K562 (cell line): ENCODE data around the gene VPS13D. TPM values are rescaled to one million over a fixed set of nuclear protein-coding genes. Genes with fewer than 3 reads are reported as not detected.

Source experiments
- BCLAF1 ChIP-seq, 2 experiments: fragments of 450-650 bp in 1 of 2; IDR thresholded peaks; 2 replicates each; pipeline ENCODE4 v1.6.1; 2011 to 2017; ENCODE audit warnings: low read depth in 2 of 2, antibody characterized with exemption in 1 of 2, borderline replicate concordance in 1 of 2, low read length in 1 of 2, mild to moderate bottlenecking in 1 of 2, mixed read lengths in 1 of 2; ENCODE audit not compliant: control insufficient read depth in 1 of 2
- CAMTA2 ChIP-seq: fragments of 250-450 bp; sonication (Bioruptor Pico); conservative IDR thresholded peaks from 2 replicates; pipeline ENCODE4 v1.5.1; 2022
- CBX1 ChIP-seq: sonication (generic); IDR thresholded peaks from 2 replicates; pipeline ENCODE4 v1.6.1; 2016; ENCODE audit warnings: antibody characterized with exemption, low read depth, mild to moderate bottlenecking
- CCAR2 ChIP-seq: fragments of 200-400 bp; formaldehyde crosslinking; IDR thresholded peaks from 2 replicates; pipeline ENCODE4 v1.6.1; 2017; ENCODE audit warnings: mild to moderate bottlenecking, low read depth, low read length
- CREB3 ChIP-seq: fragments of 450-650 bp; conservative IDR thresholded peaks from 2 replicates; pipeline ENCODE4 v1.6.1; 2016; ENCODE audit warnings: missing genetic modification characterization, low read depth, mild to moderate bottlenecking, missing compliant biosample characterization, moderate library complexity
- DNMT1 ChIP-seq: fragments of 450-650 bp; IDR thresholded peaks from 2 replicates; pipeline ENCODE4 v1.6.1; 2016; ENCODE audit warnings: antibody characterized with exemption, mild to moderate bottlenecking
- HDAC2 ChIP-seq: fragments of 450-650 bp; IDR thresholded peaks from 2 replicates; pipeline ENCODE4 v1.6.1; 2016; ENCODE audit warnings: mild to moderate bottlenecking
- ID3 ChIP-seq, 2 experiments: fragments of 250-450 bp in 1 of 2; fragments of 450-650 bp in 1 of 2; sonication (Bioruptor Pico) in 1 of 2; IDR thresholded peaks; 2 replicates each; pipeline versions ENCODE4 v1.6.1 to v1.8.0; 2016 to 2021; ENCODE audit warnings: mild to moderate bottlenecking in 2 of 2, moderate library complexity in 2 of 2, missing compliant biosample characterization in 1 of 2, missing genetic modification characterization in 1 of 2
- NFRKB ChIP-seq: fragments of 450-650 bp; IDR thresholded peaks from 2 replicates; pipeline ENCODE4 v1.6.1; 2016; ENCODE audit warnings: low read depth
- NFXL1 ChIP-seq: fragments of 450-650 bp; formaldehyde crosslinking; IDR thresholded peaks from 2 replicates; pipeline ENCODE4 v1.4.0; 2021; ENCODE audit warnings: mild to moderate bottlenecking
- PKNOX1 ChIP-seq: fragments of 450-650 bp; IDR thresholded peaks from 2 replicates; pipeline ENCODE4 v1.6.1; 2016
- RFX5 ChIP-seq: IDR thresholded peaks from 2 replicates; pipeline ENCODE4 v1.6.1; 2011; ENCODE audit warnings: low read depth, mild to moderate bottlenecking, improper control_type of control experiment, low read length
- SMAD4 ChIP-seq: fragments of 250-450 bp; sonication (Bioruptor Pico); conservative IDR thresholded peaks from 2 replicates; pipeline ENCODE4 v1.8.0; 2021; ENCODE audit warnings: inconsistent platforms, mild to moderate bottlenecking, moderate library complexity
- STAT5A ChIP-seq: IDR thresholded peaks from 2 replicates; pipeline ENCODE4 v1.6.1; 2012; ENCODE audit warnings: low read length, inconsistent platforms, borderline replicate concordance
- TBP ChIP-seq: optimal IDR thresholded peaks from 2 replicates; pipeline ENCODE3; 2011; ENCODE audit warnings: low read depth, low read length, improper control_type of control experiment
- THAP12 ChIP-seq: fragments of 250-450 bp; sonication (Bioruptor Pico); IDR thresholded peaks from 2 replicates; pipeline ENCODE4 v1.9.0; 2021; ENCODE audit warnings: mild to moderate bottlenecking, inconsistent platforms
- ZNF408 ChIP-seq: fragments of 250-450 bp; sonication (Bioruptor Pico); IDR thresholded peaks from 2 replicates; pipeline ENCODE4 v1.4.0; 2020; ENCODE audit warnings: low read depth, mild to moderate bottlenecking, moderate library complexity
- ZNF699 ChIP-seq: fragments of 250-450 bp; sonication (Bioruptor Pico); IDR thresholded peaks from 2 replicates; pipeline ENCODE4 v1.8.0; 2021; ENCODE audit warnings: mild to moderate bottlenecking, moderate library complexity; ENCODE audit not compliant: insufficient replicate concordance
- ZSCAN29 ChIP-seq: fragments of 450-650 bp; IDR thresholded peaks from 2 replicates; pipeline ENCODE4 v1.6.1; 2017
- polyA plus RNA-seq, 8 experiments: library from polyadenylated mRNA; depleted of rRNA in 4 of 8; stranded (reverse) in 5 of 8; unstranded in 3 of 8; fragments of >200 nt; fragmentation: Nextera tagmentation in 2 of 8; fragmentation: Illumina TruSeq in 1 of 8; extraction: Ambion mirVana in 2 of 8; extraction: Trizol in 1 of 8; gene quantifications; 2 replicates each; pipeline versions ENCODE4 v1.2.1 to v1.2.3, GENCODE V29; 2011 to 2014; ENCODE audit warnings: inconsistent platforms in 1 of 8, missing spikeins in 1 of 8
- total RNA-seq, 7 experiments: library from RNA; depleted of rRNA in 6 of 7; stranded (reverse); fragments of >200 nt in 6 of 7; fragmentation: Illumina TruSeq in 2 of 7; extraction: Trizol in 2 of 7; gene quantifications; 2 replicates each; pipeline versions ENCODE4 v1.2.1 to v1.2.3, GENCODE V29; 2011 to 2021; ENCODE audit warnings: low replicate concordance in 1 of 7

The VPS13D gene
- total and polyA plus RNA-seq, 9 of the 15 experiments (the other 6 are each of a cell fraction or from before 2014, with no cell fraction given), result 6.1 to 51.5 (median 38.5) TPM

- TF ChIP-seq CBX1 (no peak), ZSCAN29 (no peak), THAP12 (CRISPR knock-in tag) (0 out of 2 replicates have a peak, but pooled peaks have one; percentile 51), TBP (peak; percentile 43), CREB3 (tag) (peak; percentile 59; the same call in 1 of the 2 replicates), ZNF699 (CRISPR knock-in tag) (no peak), BCLAF1 (IDR thresholded peaks at IDR 0.05; ENCODE audit: borderline replicate concordance in 1 of 2, control insufficient read depth in 1 of 2, low read depth in 2 of 2, low read length in 1 of 2) (peak in 1 of 2 experiments; percentile 78; a peak in 1 of 4 replicates), ID3 (CRISPR knock-in tag; IDR thresholded peaks at IDR 0.05) (peak; percentile 53; the same call in 1 of the 2 replicates), ID3 (tag; IDR thresholded peaks at IDR 0.05) (peak; percentile 50), STAT5A (peak; percentile 11; the same call in 1 of the 2 replicates), HDAC2 (peak; percentile 87; the same call in 1 of the 2 replicates), DNMT1 (peak; percentile 94; the same call in 1 of the 2 replicates), NFRKB (peak; percentile 95), ZNF408 (CRISPR knock-in tag) (no peak), RFX5 (no peak), PKNOX1 (0 out of 2 replicates have a peak, but pooled peaks have one; percentile 6), SMAD4 (CRISPR knock-in tag) (peak; percentile 75; the same call in 1 of the 2 replicates), NFXL1 (CRISPR knock-in tag) (no peak), CAMTA2 (CRISPR knock-in tag) (no peak), CCAR2 (0 out of 2 replicates have a peak, but pooled peaks have one; percentile 38)
Measured at GRCh38 chr1:12433323-12434053, 203.7 kb downstream of the VPS13D start (continued).
